Measurements from ENCODE around the gene CCDC157. TPM values are rescaled to one million over a fixed set of nuclear protein-coding genes. Genes with fewer than 3 reads are reported as not detected.

CCDC157 gene
- total RNA-seq, 1 donor from 2014 or later = 4.2 TPM

DNA sequence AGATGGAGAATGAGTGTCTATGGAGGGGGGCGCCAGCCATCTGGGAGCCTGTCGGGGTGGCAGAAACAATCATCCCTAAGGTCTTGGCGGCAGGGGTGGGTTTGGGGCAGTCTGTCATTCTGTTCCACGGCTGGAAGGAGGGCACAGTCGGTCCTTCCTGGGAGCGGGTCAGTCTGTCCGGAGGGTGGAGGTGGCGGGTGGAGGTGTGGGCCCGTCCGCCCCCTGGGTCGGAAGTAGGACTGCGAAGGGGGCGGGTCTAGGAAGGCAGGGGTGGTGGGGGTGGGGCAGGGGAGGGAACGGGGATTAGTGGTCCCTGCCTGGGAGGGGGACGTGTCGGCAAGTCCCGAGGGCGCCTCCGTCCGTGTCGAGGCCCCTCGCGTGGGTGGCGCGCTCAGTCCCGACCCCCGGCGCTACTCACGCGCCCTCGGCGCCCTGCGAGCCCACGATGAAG is 30.5 kb upstream of the CCDC157 start:
- TF ChIP-seq, protein P1, sequence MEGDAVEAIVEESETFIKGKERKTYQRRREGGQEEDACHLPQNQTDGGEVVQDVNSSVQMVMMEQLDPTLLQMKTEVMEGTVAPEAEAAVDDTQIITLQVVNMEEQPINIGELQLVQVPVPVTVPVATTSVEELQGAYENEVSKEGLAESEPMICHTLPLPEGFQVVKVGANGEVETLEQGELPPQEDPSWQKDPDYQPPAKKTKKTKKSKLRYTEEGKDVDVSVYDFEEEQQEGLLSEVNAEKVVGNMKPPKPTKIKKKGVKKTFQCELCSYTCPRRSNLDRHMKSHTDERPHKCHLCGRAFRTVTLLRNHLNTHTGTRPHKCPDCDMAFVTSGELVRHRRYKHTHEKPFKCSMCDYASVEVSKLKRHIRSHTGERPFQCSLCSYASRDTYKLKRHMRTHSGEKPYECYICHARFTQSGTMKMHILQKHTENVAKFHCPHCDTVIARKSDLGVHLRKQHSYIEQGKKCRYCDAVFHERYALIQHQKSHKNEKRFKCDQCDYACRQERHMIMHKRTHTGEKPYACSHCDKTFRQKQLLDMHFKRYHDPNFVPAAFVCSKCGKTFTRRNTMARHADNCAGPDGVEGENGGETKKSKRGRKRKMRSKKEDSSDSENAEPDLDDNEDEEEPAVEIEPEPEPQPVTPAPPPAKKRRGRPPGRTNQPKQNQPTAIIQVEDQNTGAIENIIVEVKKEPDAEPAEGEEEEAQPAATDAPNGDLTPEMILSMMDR (IDR thresholded peaks at IDR 0.05) = no peak
- TF ChIP-seq POLR2AphosphoS5 (IDR thresholded peaks at IDR 0.05; ENCODE audit: insufficient read depth in 1 of 2, low read depth in 1 of 2) (no peak), POLR2A (IDR thresholded peaks at IDR 0.05) (no peak)

DNA sequence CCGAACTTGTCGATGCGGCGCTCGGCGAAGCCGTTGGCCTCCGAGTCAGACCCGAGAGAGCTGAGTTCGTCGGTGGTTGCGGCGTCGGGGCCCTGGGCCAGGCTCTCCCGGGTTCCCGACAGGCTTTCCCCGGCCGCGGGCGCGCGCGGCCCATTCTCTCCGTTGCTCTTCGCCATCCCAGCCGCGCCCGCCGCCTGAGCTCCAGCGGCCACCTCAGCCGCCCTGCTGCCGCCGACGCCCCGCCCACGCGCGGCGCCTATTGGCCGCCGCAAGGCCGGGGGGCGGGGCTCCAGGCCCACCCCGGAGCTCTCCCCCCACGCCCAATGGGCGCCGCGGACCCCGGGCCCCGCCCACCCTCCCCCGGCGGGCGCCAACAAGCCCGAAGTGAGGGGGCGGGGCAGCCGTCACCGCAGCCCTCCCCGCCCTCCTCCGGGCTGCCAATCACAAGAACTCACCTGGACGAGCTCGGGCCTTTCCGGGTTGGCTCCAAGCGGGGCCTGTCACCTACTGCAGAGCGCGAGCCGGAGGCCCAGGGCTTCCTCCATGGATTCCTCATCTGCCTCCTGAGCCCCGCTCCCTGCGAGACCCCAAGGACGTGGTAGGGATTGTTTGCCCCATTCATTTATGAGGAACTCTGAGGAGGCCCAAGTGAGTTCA is 30.0 kb upstream of the CCDC157 start, which contains the start of gene TBC1D10A:
Gene TBC1D10A (minus strand): TSS at position 236 of the 657 bp plus-strand sequence. CDS start 60 bp downstream, at position 176.
- Histone ChIP-seq H3K27me3 (no peaks in the 10 kb centered on the region), H3K9me3 (no peaks in the 10 kb centered on the region), H3K27ac (peak within 1 kb of the TSS; percentile 93), H3K36me3 (peaks cover 0 to 7% of the 10 kb centered on the region in 2 donors), H3K4me1 (peaks cover 52% of the 10 kb centered on the region), H3K4me3 (peak within 1 kb of the TSS; percentile 93 to 94)
- peak in 1 of 2 donors; percentile 96 for DNase-seq (ENCODE audit: extremely low spot score in 2 of 2)
- TF ChIP-seq, protein P1 (IDR thresholded peaks at IDR 0.05) = no peak
- peak in 1 of 2 donors; percentile 95 for TF ChIP-seq POLR2A (IDR thresholded peaks at IDR 0.05)
- TF ChIP-seq POLR2AphosphoS5 (IDR thresholded peaks at IDR 0.05; ENCODE audit: insufficient read depth in 1 of 2, low read depth in 1 of 2) = peak; percentile 22 to 82
- intact Hi-C loops (cut with DNase I) = no loop called here

More for the DNA sequence above, 30.5 kb upstream of the CCDC157 start:
- Histone ChIP-seq H3K9me3 (no peaks in the 10 kb centered on the region), H3K27ac (peak overlapping the region; percentile 93), H3K4me3 (peak overlapping the region; percentile 93 to 94), H3K36me3 (peaks cover 0 to 2% of the 10 kb centered on the region in 2 donors), H3K27me3 (no peaks in the 10 kb centered on the region), H3K4me1 (peaks cover 57% of the 10 kb centered on the region)
- intact Hi-C loops (cut with DNase I) = no loop called here
- no peak for DNase-seq (ENCODE audit: extremely low spot score in 2 of 2)

DNA sequence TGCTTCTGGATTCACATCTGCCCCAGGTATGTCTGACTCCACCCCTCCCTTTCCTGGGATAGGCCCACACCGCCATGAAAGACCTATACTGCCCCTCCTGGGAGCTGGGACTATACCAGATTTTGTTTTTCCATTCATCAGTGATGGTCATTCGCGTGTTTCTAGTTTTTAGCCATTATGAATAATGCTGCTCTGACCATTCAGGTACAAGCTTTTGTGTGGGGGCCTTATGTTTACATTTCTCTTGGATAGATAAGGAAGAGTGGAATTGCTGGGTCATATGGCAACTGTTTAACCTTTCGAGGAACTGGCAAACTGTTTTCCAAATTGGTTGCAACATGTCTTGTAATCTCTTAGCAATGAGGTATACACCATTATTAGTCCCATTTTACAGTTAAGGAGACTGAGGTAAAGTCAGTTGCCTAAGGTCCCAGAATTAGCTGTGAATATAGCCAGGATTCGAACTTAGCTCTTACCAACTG is 28.9 kb upstream of the CCDC157 start:
- Histone ChIP-seq H3K36me3 (peaks cover 0 to 15% of the 10 kb centered on the region in 2 donors), H3K27me3 (no peaks in the 10 kb centered on the region), H3K27ac (no peak overlapping the region), H3K4me3 (no peak overlapping the region), H3K4me1 (peaks cover 41% of the 10 kb centered on the region), H3K9me3 (no peaks in the 10 kb centered on the region)
- no peak for DNase-seq (ENCODE audit: extremely low spot score in 2 of 2)
- TF ChIP-seq, protein P1 (IDR thresholded peaks at IDR 0.05) = no peak
- TF ChIP-seq POLR2AphosphoS5 (IDR thresholded peaks at IDR 0.05; ENCODE audit: insufficient read depth in 1 of 2, low read depth in 1 of 2) (no peak), POLR2A (IDR thresholded peaks at IDR 0.05) (no peak)
- intact Hi-C loops (cut with DNase I) = no loop called here

DNA sequence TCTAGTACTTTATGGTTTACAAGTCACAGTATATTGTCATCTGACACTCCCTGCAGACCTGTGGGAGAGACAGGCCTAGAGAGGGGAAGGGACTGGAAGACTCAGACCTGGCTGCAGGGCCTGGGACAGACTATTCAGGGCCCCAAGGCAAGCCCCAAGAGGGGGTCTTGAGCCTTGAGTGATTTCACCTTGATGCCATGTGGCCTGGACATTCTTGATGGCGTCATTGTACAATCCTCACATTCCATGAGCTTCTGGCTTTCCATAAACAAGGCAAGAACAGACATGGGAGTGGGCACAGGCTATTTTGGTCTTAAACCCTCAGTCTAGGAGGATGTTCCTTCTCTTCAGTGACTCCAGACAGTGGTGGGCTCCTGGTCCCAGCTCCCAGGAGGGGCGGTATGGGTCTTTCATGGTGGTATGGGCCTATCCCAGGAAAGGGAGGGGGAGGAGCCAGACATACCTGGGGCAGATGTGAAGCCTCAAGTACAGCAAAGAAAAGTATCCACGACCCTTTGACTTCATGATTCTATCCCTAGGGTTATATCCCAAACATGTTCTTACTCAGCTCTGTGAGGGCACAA is 28.2 kb upstream of the CCDC157 start:
- H3K4me1 ChIP-seq = peaks cover 34% of the 10 kb centered on the region
- no peak for TF ChIP-seq POLR2AphosphoS5 (IDR thresholded peaks at IDR 0.05; ENCODE audit: insufficient read depth in 1 of 2, low read depth in 1 of 2)
- TF ChIP-seq, protein P1 (IDR thresholded peaks at IDR 0.05) = no peak
- no peak for TF ChIP-seq POLR2A (IDR thresholded peaks at IDR 0.05)
- intact Hi-C loops (cut with DNase I) = no loop called here

More for the DNA sequence above, 28.2 kb upstream of the CCDC157 start:
- Histone ChIP-seq H3K4me3 (no peak overlapping the region), H3K27me3 (no peaks in the 10 kb centered on the region), H3K9me3 (no peaks in the 10 kb centered on the region), H3K36me3 (peaks cover 0 to 21% of the 10 kb centered on the region in 2 donors), H3K27ac (no peak overlapping the region)
- no peak for DNase-seq (ENCODE audit: extremely low spot score in 2 of 2)
